ENCODE results near the gene KIDINS220.

KIDINS220 gene

DNA sequence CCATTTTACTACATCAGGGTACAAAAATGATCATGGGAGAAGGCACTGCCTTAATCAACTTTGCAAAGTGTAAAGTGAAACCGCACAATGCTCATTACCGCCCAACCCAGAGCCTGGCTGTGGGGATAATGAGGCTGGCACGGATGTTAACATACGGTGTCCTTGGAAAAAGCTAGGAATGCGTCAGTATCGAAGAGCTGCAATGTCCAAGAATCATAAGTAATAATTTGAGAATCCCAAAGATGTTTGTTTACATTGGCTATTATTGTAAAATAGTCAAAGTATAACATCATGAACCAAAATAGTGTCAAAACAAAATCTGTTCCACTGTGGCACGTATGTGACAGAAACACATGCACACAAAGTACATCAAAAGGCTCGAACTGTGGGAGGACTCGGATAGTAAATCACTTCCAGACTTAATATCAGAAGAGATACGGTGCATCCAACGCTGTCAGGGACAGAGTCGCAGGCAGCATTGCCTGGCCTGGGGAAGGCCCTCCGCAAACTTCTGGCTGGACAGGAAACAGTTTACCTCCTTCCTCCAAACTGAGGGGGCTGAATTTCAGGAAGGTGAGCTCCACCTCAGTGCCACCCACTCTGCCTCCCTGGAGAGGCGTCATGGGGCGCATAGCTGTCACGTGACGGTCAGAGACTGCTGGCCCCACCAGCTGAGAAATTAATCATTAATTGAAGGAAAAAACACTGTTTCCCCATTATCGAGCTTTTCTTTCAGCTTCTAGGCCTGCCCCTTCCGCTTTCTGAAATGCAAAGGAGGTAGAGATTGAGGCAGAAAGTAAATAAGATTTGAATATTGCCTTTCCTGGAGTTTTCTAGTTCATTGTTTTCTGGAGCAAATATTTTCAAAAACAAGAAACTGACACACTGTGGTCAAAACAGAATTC lies 157.3 kb downstream of the KIDINS220 start:
- peaks cover 58 to 77% of the 10 kb centered on the region in 2 donors for H3K27me3 Mint-ChIP-seq
- H3K4me1 Mint-ChIP-seq: peaks cover 37 to 71% of the 10 kb centered on the region in 2 donors
- peaks cover 9 to 27% of the 10 kb centered on the region in 2 donors for H3K36me3 Mint-ChIP-seq
- H3K4me3 Mint-ChIP-seq: peak overlapping the region; percentile 84 to 85
- peak overlapping the region; percentile 85 for H3K27ac Mint-ChIP-seq
- DNase-seq (no peak), ATAC-seq (replicated peaks) (no peak)
- no peaks in the 10 kb centered on the region for H3K9me3 Mint-ChIP-seq

DNA sequence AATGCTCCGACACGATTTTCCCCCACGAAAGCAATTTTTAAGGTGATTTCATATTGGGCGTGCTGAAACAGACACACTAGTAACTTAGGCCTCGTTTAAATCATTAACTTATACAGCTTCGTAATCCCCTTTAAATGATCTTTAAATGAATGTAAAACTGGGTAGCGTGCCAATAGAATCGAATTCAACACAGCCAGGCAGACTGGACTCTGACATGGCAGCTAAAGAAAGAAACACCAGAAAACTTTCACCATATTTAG lies 157.9 kb downstream of the KIDINS220 start:
- H3K4me3 Mint-ChIP-seq: peak overlapping the region; percentile 84 to 85
- ATAC-seq (replicated peaks): no peak
- peaks cover 1 to 3% of the 10 kb centered on the region in 2 donors for H3K9me3 Mint-ChIP-seq
- H3K27me3 Mint-ChIP-seq: peaks cover 59 to 78% of the 10 kb centered on the region in 2 donors
- H3K27ac Mint-ChIP-seq: peak overlapping the region; percentile 85
- peaks cover 8 to 24% of the 10 kb centered on the region in 2 donors for H3K36me3 Mint-ChIP-seq
- no peak for DNase-seq
- peaks cover 35 to 66% of the 10 kb centered on the region in 2 donors for H3K4me1 Mint-ChIP-seq

Measured in stimulated activated naive B cell treated with anti-CD40 and anti-IgM and Interleukin-4, amounts not matched to agents 10 μg/mL and 1 μg/mL and 100 μg/mL, for 72 hours (primary cell).